GM23338 (cell line): Measurements from ENCODE around the gene MSH3. TPM values are rescaled to one million over a fixed set of nuclear protein-coding genes. Genes with fewer than 3 reads are reported as not detected.

Source experiments
- ATAC-seq: fragments of 200-7000 bp; cut with Tn5 transposase; 3 replicates; pipeline ENCODE4 v1.9.1; 2020
- DNase-seq: peaks from one replicate; pipeline ENCODE4 v3.0.0-alpha.2; 2015; ENCODE audit warnings: low spot score
- H2AFZ ChIP-seq: fragments of 200-600 bp; sonication (generic); 2 replicates; pipeline ENCODE4 v1.8.0; 2016; ENCODE audit warnings: antibody characterized with exemption, mild to moderate bottlenecking, moderate library complexity
- H3F3A ChIP-seq: fragments of 200-600 bp; sonication (generic); replicated peaks from 2 replicates; pipeline ENCODE4 v1.8.0; 2017; ENCODE audit warnings: antibody characterized with exemption, mixed run types, low read depth
- H3K27ac ChIP-seq: fragments of 200-600 bp; sonication (generic); 2 replicates; pipeline ENCODE4 v1.6.1; 2016; ENCODE audit warnings: low read depth
- H3K27me3 ChIP-seq: fragments of 200-600 bp; sonication (generic); 2 replicates; pipeline ENCODE4 v1.8.0; 2016; ENCODE audit warnings: mild to moderate bottlenecking, mixed run types, moderate library complexity; ENCODE audit not compliant: insufficient read depth
- H3K36me3 ChIP-seq: fragments of 200-600 bp; sonication (generic); 2 replicates; pipeline ENCODE4 v1.8.0; 2016; ENCODE audit warnings: mild to moderate bottlenecking; ENCODE audit not compliant: insufficient read depth
- H3K4me1 ChIP-seq: fragments of 200-600 bp; sonication (generic); 2 replicates; pipeline ENCODE4 v1.8.0; 2016; ENCODE audit warnings: mild to moderate bottlenecking, moderate library complexity; ENCODE audit not compliant: insufficient read depth
- H3K4me2 ChIP-seq: fragments of 200-600 bp; sonication (generic); 2 replicates; pipeline ENCODE4 v1.7.1; 2017; ENCODE audit warnings: mixed run types
- H3K4me3 ChIP-seq: fragments of 200-600 bp; sonication (generic); 2 replicates; pipeline ENCODE4 v1.6.1; 2016; ENCODE audit warnings: mixed run types
- H3K79me2 ChIP-seq: fragments of 200-600 bp; sonication (generic); replicated peaks from 2 replicates; pipeline ENCODE4 v1.8.0; 2017; ENCODE audit warnings: mild to moderate bottlenecking; ENCODE audit not compliant: insufficient read depth
- H3K9me2 ChIP-seq: fragments of 200-600 bp; sonication (generic); 2 replicates; pipeline ENCODE4 v1.8.0; 2017; ENCODE audit not compliant: insufficient read depth
- H4K20me1 ChIP-seq: fragments of 200-600 bp; sonication (generic); replicated peaks from 2 replicates; pipeline ENCODE4 v1.8.0; 2017; ENCODE audit warnings: mild to moderate bottlenecking; ENCODE audit not compliant: insufficient read depth
- H3K27ac Mint-ChIP-seq: 2 replicates; pipeline ENCODE4 v1.8.0; 2020; ENCODE audit warnings: inconsistent platforms, mild to moderate bottlenecking, moderate library complexity, mixed read lengths
- H3K27me3 Mint-ChIP-seq: 3 replicates; pipeline ENCODE4 v1.8.0; 2022; ENCODE audit warnings: low read depth, mild to moderate bottlenecking, moderate library complexity, mixed read lengths, inconsistent platforms; ENCODE audit not compliant: insufficient read depth, poor library complexity
- H3K36me3 Mint-ChIP-seq: 3 replicates; pipeline ENCODE4 v1.8.0; 2021; ENCODE audit warnings: low read depth, mild to moderate bottlenecking, inconsistent platforms, moderate library complexity, mixed read lengths
- H3K4me1 Mint-ChIP-seq: 3 replicates; pipeline ENCODE4 v1.8.0; 2020; ENCODE audit warnings: mild to moderate bottlenecking, inconsistent platforms, mixed read lengths
- H3K4me3 Mint-ChIP-seq: 3 replicates; pipeline ENCODE4 v1.8.0; 2021; ENCODE audit warnings: moderate library complexity, mild to moderate bottlenecking, inconsistent platforms, mixed read lengths
- H3K9me3 Mint-ChIP-seq: 3 replicates; pipeline ENCODE4 v1.8.0; 2020; ENCODE audit warnings: moderate library complexity, mild to moderate bottlenecking, inconsistent platforms, mixed read lengths
- CREB1 ChIP-seq: fragments of 250-450 bp; sonication (Bioruptor Pico); IDR thresholded peaks from 2 replicates; pipeline ENCODE4 v1.5.0; 2020; ENCODE audit warnings: low read depth, mild to moderate bottlenecking, moderate library complexity
- ETS1 ChIP-seq: IDR thresholded peaks from 2 replicates; pipeline ENCODE4 v1.6.1; 2016; ENCODE audit warnings: antibody characterized with exemption
- EZH2 ChIP-seq: fragments of 200-600 bp; sonication (generic); IDR thresholded peaks from one replicate; pipeline ENCODE4 v1.8.0; 2017; ENCODE audit warnings: antibody characterized with exemption, mild to moderate bottlenecking, low read depth; ENCODE audit not compliant: unreplicated experiment
- EZH2phosphoT487 ChIP-seq: fragments of 200-600 bp; sonication (generic); IDR thresholded peaks from one replicate; pipeline ENCODE4 v1.8.1; 2018; ENCODE audit warnings: antibody characterized with exemption; ENCODE audit not compliant: unreplicated experiment
- JUNB ChIP-seq: IDR thresholded peaks from one replicate; pipeline ENCODE4 v1.6.1; 2016; ENCODE audit warnings: antibody characterized with exemption; ENCODE audit not compliant: unreplicated experiment
- NANOG ChIP-seq: IDR thresholded peaks from 2 replicates; pipeline ENCODE4 v1.6.1; 2016; ENCODE audit warnings: antibody characterized with exemption, borderline replicate concordance
- POLR2AphosphoS5 ChIP-seq: IDR thresholded peaks from 2 replicates; pipeline ENCODE4 v1.6.1; 2016; ENCODE audit warnings: antibody characterized with exemption, low read depth
- REST ChIP-seq: IDR thresholded peaks from one replicate; pipeline ENCODE4 v1.6.1; 2018; ENCODE audit warnings: antibody characterized with exemption; ENCODE audit not compliant: unreplicated experiment
- STAT1 ChIP-seq: IDR thresholded peaks from one replicate; pipeline ENCODE4 v1.6.1; 2016; ENCODE audit warnings: antibody characterized with exemption; ENCODE audit not compliant: unreplicated experiment
- ZNF114 ChIP-seq: fragments of 250-450 bp; sonication (Bioruptor Pico); IDR thresholded peaks from 2 replicates; pipeline ENCODE4 v1.5.0; 2020; ENCODE audit warnings: mild to moderate bottlenecking, moderate library complexity
- ZNF331 ChIP-seq: fragments of 250-450 bp; sonication (Bioruptor Pico); IDR thresholded peaks from 2 replicates; pipeline ENCODE4 v1.5.0; 2020; ENCODE audit warnings: low read depth, mild to moderate bottlenecking, moderate library complexity
- polyA plus RNA-seq: library from polyadenylated mRNA; unstranded; fragments of >200 nt; fragmentation: Nextera tagmentation; extraction: Ambion mirVana; gene quantifications from 2 replicates; pipeline ENCODE4 v1.2.1, GENCODE V29; 2016
- total RNA-seq: library from RNA; depleted of rRNA; stranded (reverse); fragments of >200 nt; shearing (Covaris generic); gene quantifications from 2 replicates; pipeline ENCODE4 v1.2.3, GENCODE V29; 2014
- TF ChIP-seq, protein P1 (sequence below), 2 experiments: fragments of 200-600 bp in 1 of 2; sonication (generic) in 1 of 2; conservative IDR thresholded peaks; 2 replicates each; pipeline versions ENCODE4 v1.5.1 to v1.6.1; 2016 to 2017; ENCODE audit warnings: antibody characterized with exemption in 2 of 2, low read depth in 2 of 2, mild to moderate bottlenecking in 2 of 2, moderate library complexity in 1 of 2
- TF ChIP-seq, protein P2 (sequence below): fragments of 250-450 bp; sonication (Bioruptor Pico); IDR thresholded peaks from 2 replicates; pipeline ENCODE4 v1.5.0; 2020; ENCODE audit warnings: mild to moderate bottlenecking, moderate library complexity

The MSH3 gene
- total and polyA plus RNA-seq, 2 experiments from 2014 or later, result 13.3 to 16.6 TPM

GRCh38 chr5:80632700-80633099 lies 21.8 kb upstream of the MSH3 start:
- Histone ChIP-seq H3K4me1 (no peaks in the 10 kb centered on the region), H3K36me3 (peaks cover 22% of the 10 kb centered on the region)
- peaks cover 66% of the 10 kb centered on the region for H3K36me3 Mint-ChIP-seq

More at GRCh38 chr5:80632700-80633099, 21.8 kb upstream of the MSH3 start:
- DNase-seq (no peak), ATAC-seq (no peak)
- TF ChIP-seq STAT1, result no peak
- TF ChIP-seq CREB1, result no peak
- no peak for TF ChIP-seq EZH2
- TF ChIP-seq, protein P1, sequence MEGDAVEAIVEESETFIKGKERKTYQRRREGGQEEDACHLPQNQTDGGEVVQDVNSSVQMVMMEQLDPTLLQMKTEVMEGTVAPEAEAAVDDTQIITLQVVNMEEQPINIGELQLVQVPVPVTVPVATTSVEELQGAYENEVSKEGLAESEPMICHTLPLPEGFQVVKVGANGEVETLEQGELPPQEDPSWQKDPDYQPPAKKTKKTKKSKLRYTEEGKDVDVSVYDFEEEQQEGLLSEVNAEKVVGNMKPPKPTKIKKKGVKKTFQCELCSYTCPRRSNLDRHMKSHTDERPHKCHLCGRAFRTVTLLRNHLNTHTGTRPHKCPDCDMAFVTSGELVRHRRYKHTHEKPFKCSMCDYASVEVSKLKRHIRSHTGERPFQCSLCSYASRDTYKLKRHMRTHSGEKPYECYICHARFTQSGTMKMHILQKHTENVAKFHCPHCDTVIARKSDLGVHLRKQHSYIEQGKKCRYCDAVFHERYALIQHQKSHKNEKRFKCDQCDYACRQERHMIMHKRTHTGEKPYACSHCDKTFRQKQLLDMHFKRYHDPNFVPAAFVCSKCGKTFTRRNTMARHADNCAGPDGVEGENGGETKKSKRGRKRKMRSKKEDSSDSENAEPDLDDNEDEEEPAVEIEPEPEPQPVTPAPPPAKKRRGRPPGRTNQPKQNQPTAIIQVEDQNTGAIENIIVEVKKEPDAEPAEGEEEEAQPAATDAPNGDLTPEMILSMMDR (conservative IDR thresholded peaks at IDR 0.05; ENCODE audit: low read depth in 2 of 2), result no peak
- TF ChIP-seq EZH2phosphoT487, result no peak
- TF ChIP-seq NANOG, result no peak
- TF ChIP-seq, protein P2, sequence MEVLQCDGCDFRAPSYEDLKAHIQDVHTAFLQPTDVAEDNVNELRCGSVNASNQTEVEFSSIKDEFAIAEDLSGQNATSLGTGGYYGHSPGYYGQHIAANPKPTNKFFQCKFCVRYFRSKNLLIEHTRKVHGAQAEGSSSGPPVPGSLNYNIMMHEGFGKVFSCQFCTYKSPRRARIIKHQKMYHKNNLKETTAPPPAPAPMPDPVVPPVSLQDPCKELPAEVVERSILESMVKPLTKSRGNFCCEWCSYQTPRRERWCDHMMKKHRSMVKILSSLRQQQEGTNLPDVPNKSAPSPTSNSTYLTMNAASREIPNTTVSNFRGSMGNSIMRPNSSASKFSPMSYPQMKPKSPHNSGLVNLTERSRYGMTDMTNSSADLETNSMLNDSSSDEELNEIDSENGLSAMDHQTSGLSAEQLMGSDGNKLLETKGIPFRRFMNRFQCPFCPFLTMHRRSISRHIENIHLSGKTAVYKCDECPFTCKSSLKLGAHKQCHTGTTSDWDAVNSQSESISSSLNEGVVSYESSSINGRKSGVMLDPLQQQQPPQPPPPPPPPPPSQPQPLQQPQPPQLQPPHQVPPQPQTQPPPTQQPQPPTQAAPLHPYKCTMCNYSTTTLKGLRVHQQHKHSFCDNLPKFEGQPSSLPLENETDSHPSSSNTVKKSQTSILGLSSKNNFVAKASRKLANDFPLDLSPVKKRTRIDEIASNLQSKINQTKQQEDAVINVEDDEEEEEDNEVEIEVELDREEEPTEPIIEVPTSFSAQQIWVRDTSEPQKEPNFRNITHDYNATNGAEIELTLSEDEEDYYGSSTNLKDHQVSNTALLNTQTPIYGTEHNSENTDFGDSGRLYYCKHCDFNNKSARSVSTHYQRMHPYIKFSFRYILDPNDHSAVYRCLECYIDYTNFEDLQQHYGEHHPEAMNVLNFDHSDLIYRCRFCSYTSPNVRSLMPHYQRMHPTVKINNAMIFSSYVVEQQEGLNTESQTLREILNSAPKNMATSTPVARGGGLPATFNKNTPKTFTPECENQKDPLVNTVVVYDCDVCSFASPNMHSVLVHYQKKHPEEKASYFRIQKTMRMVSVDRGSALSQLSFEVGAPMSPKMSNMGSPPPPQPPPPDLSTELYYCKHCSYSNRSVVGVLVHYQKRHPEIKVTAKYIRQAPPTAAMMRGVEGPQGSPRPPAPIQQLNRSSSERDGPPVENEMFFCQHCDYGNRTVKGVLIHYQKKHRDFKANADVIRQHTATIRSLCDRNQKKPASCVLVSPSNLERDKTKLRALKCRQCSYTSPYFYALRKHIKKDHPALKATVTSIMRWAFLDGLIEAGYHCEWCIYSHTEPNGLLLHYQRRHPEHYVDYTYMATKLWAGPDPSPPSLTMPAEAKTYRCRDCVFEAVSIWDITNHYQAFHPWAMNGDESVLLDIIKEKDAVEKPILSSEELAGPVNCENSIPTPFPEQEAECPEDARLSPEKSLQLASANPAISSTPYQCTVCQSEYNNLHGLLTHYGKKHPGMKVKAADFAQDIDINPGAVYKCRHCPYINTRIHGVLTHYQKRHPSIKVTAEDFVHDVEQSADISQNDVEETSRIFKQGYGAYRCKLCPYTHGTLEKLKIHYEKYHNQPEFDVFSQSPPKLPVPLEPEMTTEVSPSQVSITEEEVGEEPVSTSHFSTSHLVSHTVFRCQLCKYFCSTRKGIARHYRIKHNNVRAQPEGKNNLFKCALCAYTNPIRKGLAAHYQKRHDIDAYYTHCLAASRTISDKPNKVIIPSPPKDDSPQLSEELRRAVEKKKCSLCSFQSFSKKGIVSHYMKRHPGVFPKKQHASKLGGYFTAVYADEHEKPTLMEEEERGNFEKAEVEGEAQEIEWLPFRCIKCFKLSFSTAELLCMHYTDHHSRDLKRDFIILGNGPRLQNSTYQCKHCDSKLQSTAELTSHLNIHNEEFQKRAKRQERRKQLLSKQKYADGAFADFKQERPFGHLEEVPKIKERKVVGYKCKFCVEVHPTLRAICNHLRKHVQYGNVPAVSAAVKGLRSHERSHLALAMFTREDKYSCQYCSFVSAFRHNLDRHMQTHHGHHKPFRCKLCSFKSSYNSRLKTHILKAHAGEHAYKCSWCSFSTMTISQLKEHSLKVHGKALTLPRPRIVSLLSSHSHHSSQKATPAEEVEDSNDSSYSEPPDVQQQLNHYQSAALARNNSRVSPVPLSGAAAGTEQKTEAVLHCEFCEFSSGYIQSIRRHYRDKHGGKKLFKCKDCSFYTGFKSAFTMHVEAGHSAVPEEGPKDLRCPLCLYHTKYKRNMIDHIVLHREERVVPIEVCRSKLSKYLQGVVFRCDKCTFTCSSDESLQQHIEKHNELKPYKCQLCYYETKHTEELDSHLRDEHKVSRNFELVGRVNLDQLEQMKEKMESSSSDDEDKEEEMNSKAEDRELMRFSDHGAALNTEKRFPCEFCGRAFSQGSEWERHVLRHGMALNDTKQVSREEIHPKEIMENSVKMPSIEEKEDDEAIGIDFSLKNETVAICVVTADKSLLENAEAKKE (CRISPR knock-in tag), result no peak
- no peak for TF ChIP-seq ZNF331
- TF ChIP-seq ETS1, result no peak
- TF ChIP-seq POLR2AphosphoS5, result no peak
- no peak for TF ChIP-seq REST
- no peak for TF ChIP-seq JUNB
- TF ChIP-seq ZNF114 (CRISPR knock-in tag), result no peak
- Mint-ChIP-seq H3K4me1 (no peaks in the 10 kb centered on the region), H3K9me3 (no peaks in the 10 kb centered on the region), H3K27me3 (no peaks in the 10 kb centered on the region), H3K27ac (no peak overlapping the region), H3K4me3 (no peak overlapping the region)
- no peaks in the 10 kb centered on the region for H4K20me1 ChIP-seq
- H2AFZ ChIP-seq, result no peak overlapping the region
- no peak overlapping the region for H3K4me2 ChIP-seq
- no peaks in the 10 kb centered on the region for H3K79me2 ChIP-seq
- no peak overlapping the region for H3K4me3 ChIP-seq
- H3K9me2 ChIP-seq, result no peaks in the 10 kb centered on the region
- no peaks in the 10 kb centered on the region for H3F3A ChIP-seq
- H3K27ac ChIP-seq, result no peak overlapping the region
- H3K27me3 ChIP-seq, result no peaks in the 10 kb centered on the region
